ENCODE results near the gene GPR55. TPM values are rescaled to one million over a fixed set of nuclear protein-coding genes. Genes with fewer than 3 reads are reported as not detected.

GPR55 gene
- total RNA-seq, 2 experiments from 2014 or later: 3.6 to 4.0 TPM

GRCh38 chr2:230933521-230934180 is 8.6 kb upstream of the GPR55 start:
- CTCF ChIA-PET: interaction anchor here (1.0 to 1.6 kb wide), 2 partner anchors 50 to 109 kb away, joined by 3 to 4 read pairs; no protein-coding TSS in a partner anchor
- Mint-ChIP-seq H3K4me1 (peaks cover 7% of the 10 kb centered on the region), H3K27ac (no peak overlapping the region), H3K9me3 (ENCODE audit: low read depth) (peaks cover 18% of the 10 kb centered on the region), H3K36me3 (ENCODE audit: low read depth) (peaks cover 11% of the 10 kb centered on the region), H3K27me3 (peaks cover 12% of the 10 kb centered on the region), H3K4me3 (no peak overlapping the region)
- POLR2A ChIA-PET: no interaction called here
- DNase-seq: no peak
- intact Hi-C loops (cut with DNase I, micrococcal nuclease): no loop called here
- no peak for ATAC-seq

- peaks cover 12% of the 10 kb centered on the region for H3K27me3 Mint-ChIP-seq
- H3K27ac Mint-ChIP-seq: no peak overlapping the region
- CTCF ChIA-PET: interaction anchor here (1.6 kb wide), 1 partner anchor 109 kb away, joined by 4 read pairs; no protein-coding TSS in a partner anchor
- ATAC-seq (peak; percentile 40), DNase-seq (no peak)
- POLR2A ChIA-PET: no interaction called here
- intact Hi-C loops (cut with DNase I, micrococcal nuclease): no loop called here
- H3K36me3 Mint-ChIP-seq (ENCODE audit: low read depth): peaks cover 11% of the 10 kb centered on the region
- H3K4me1 Mint-ChIP-seq: peaks cover 7% of the 10 kb centered on the region
- H3K4me3 Mint-ChIP-seq: no peak overlapping the region
- peaks cover 17% of the 10 kb centered on the region for H3K9me3 Mint-ChIP-seq (ENCODE audit: low read depth)
Measured at GRCh38 chr2:230932556-230933511, 7.8 kb upstream of the GPR55 start.

GRCh38 chr2:230931556-230932231 is 6.7 kb upstream of the GPR55 start:
- POLR2A ChIA-PET: no interaction called here
- no peak overlapping the region for H3K27ac Mint-ChIP-seq
- ATAC-seq: no peak
- H3K9me3 Mint-ChIP-seq (ENCODE audit: low read depth): peaks cover 13% of the 10 kb centered on the region
- peaks cover 10% of the 10 kb centered on the region for H3K36me3 Mint-ChIP-seq (ENCODE audit: low read depth)
- H3K27me3 Mint-ChIP-seq: peaks cover 10% of the 10 kb centered on the region
- intact Hi-C loops (cut with DNase I, micrococcal nuclease): no loop called here
- no peak for DNase-seq
- CTCF ChIA-PET: interaction anchor here (0.6 to 1.6 kb wide), 4 partner anchors 29 to 108 kb away, joined by 3 to 4 read pairs (median 3); no protein-coding TSS in a partner anchor
- H3K4me3 Mint-ChIP-seq: no peak overlapping the region
- peaks cover 16% of the 10 kb centered on the region for H3K4me1 Mint-ChIP-seq

- ATAC-seq: no peak
- ChIA-PET CTCF (interaction anchor here (0.6 to 1.7 kb wide), 4 partner anchors 8 to 108 kb away, joined by 3 to 5 read pairs (median 3); no protein-coding TSS in a partner anchor), POLR2A (no interaction called here)
- Mint-ChIP-seq H3K9me3 (ENCODE audit: low read depth) (peaks cover 8% of the 10 kb centered on the region), H3K27me3 (peaks cover 10% of the 10 kb centered on the region), H3K27ac (no peak overlapping the region), H3K36me3 (ENCODE audit: low read depth) (peaks cover 6% of the 10 kb centered on the region), H3K4me1 (peaks cover 18% of the 10 kb centered on the region), H3K4me3 (no peak overlapping the region)
- no peak for DNase-seq
- intact Hi-C loops (cut with DNase I, micrococcal nuclease): no loop called here
Measured at GRCh38 chr2:230930928-230931555, 6.0 kb upstream of the GPR55 start.

- CTCF ChIA-PET: interaction anchor here (1.7 kb wide), 1 partner anchor 9 kb away, joined by 5 read pairs; no protein-coding TSS in a partner anchor
- DNase-seq: no peak
- H3K27ac Mint-ChIP-seq: no peak overlapping the region
Measured at GRCh38 chr2:230930149-230930780, 5.2 kb upstream of the GPR55 start.

GRCh38 chr2:230929381-230930148 is 4.5 kb upstream of the GPR55 start:
- H3K9me3 Mint-ChIP-seq (ENCODE audit: low read depth): no peaks in the 10 kb centered on the region

More at GRCh38 chr2:230930149-230930780, 5.2 kb upstream of the GPR55 start:
- Mint-ChIP-seq H3K4me3 (no peak overlapping the region), H3K27me3 (peaks cover 7% of the 10 kb centered on the region), H3K4me1 (peaks cover 23% of the 10 kb centered on the region), H3K36me3 (ENCODE audit: low read depth) (no peaks in the 10 kb centered on the region), H3K9me3 (ENCODE audit: low read depth) (peaks cover under 1% of the 10 kb centered on the region)
- ATAC-seq: no peak
- POLR2A ChIA-PET: no interaction called here
- intact Hi-C loops (cut with DNase I, micrococcal nuclease): no loop called here

GRCh38 chr2:230928701-230929380 is 3.8 kb upstream of the GPR55 start:
- Mint-ChIP-seq H3K27ac (no peak overlapping the region), H3K4me1 (peaks cover 37% of the 10 kb centered on the region), H3K9me3 (ENCODE audit: low read depth) (no peaks in the 10 kb centered on the region), H3K4me3 (no peak overlapping the region), H3K27me3 (peaks cover 5% of the 10 kb centered on the region), H3K36me3 (ENCODE audit: low read depth) (no peaks in the 10 kb centered on the region)
- CTCF ChIA-PET: no interaction called here
- intact Hi-C loops (cut with DNase I, micrococcal nuclease): no loop called here
- DNase-seq (no peak), ATAC-seq (no peak)
- POLR2A ChIA-PET: interaction anchor here (1.1 kb wide), 1 partner anchor 64 kb away, joined by 3 read pairs; the partner anchor contains the start of gene ITM2C

More at GRCh38 chr2:230929381-230930148, 4.5 kb upstream of the GPR55 start:
- peaks cover 7% of the 10 kb centered on the region for H3K27me3 Mint-ChIP-seq
- no peak for DNase-seq
- ChIA-PET CTCF (interaction anchor here (1.7 kb wide), 1 partner anchor 9 kb away, joined by 5 read pairs; no protein-coding TSS in a partner anchor), POLR2A (no interaction called here)
- H3K36me3 Mint-ChIP-seq (ENCODE audit: low read depth): no peaks in the 10 kb centered on the region
- no peak overlapping the region for H3K27ac Mint-ChIP-seq
- H3K4me3 Mint-ChIP-seq: no peak overlapping the region
- H3K4me1 Mint-ChIP-seq: peaks cover 30% of the 10 kb centered on the region
- intact Hi-C loops (cut with DNase I, micrococcal nuclease): no loop called here
- no peak for ATAC-seq

- H3K27me3 Mint-ChIP-seq: peaks cover 8% of the 10 kb centered on the region
- ChIA-PET CTCF (interaction anchor here (0.6 to 4.4 kb wide), 7 partner anchors 13 to 125 kb away, joined by 3 to 27 read pairs (median 5); no protein-coding TSS in a partner anchor), POLR2A (interaction anchor here (1.1 kb wide), 1 partner anchor 63 kb away, joined by 3 read pairs; the partner anchor contains the start of gene ITM2C)
- H3K4me3 Mint-ChIP-seq: no peak overlapping the region
- DNase-seq (no peak), ATAC-seq (no peak)
- no peaks in the 10 kb centered on the region for H3K9me3 Mint-ChIP-seq (ENCODE audit: low read depth)
- intact Hi-C loops (cut with DNase I, micrococcal nuclease): no loop called here
- H3K4me1 Mint-ChIP-seq: peaks cover 46% of the 10 kb centered on the region
- H3K27ac Mint-ChIP-seq: peak overlapping the region; percentile 25
- H3K36me3 Mint-ChIP-seq (ENCODE audit: low read depth): no peaks in the 10 kb centered on the region
Measured at GRCh38 chr2:230927711-230928341, 2.8 kb upstream of the GPR55 start.

All from activated CD4-positive, alpha-beta T cell treated with anti-CD3 and anti-CD28 coated beads for 36 hours (primary cell).